ENCODE results near the gene DUSP16. TPM values are rescaled to one million over a fixed set of nuclear protein-coding genes. Genes with fewer than 3 reads are reported as not detected.

Gene DUSP16
- total RNA-seq, 1 experiment from 2014 or later, result 10.6 TPM

GRCh38 chr12:12498210-12498609 is 64.5 kb downstream of the DUSP16 start:
- Histone ChIP-seq H3K27ac (ENCODE audit: low read depth, low read length, poor library complexity, severe bottlenecking) (no peak overlapping the region), H3K4me3 (ENCODE audit: low read depth, low read length, poor library complexity, severe bottlenecking) (no peak overlapping the region), H3K4me1 (ENCODE audit: insufficient read depth, low read length, poor library complexity, severe bottlenecking) (no peaks in the 10 kb centered on the region), H3K36me3 (ENCODE audit: insufficient read depth, low read length, poor library complexity, severe bottlenecking) (no peaks in the 10 kb centered on the region), H3K9me3 (ENCODE audit: low read depth, low read length, poor library complexity, severe bottlenecking) (no peaks in the 10 kb centered on the region), H3K27me3 (replicated peaks; ENCODE audit: insufficient read depth, low read depth, low read length, poor library complexity) (no peaks in the 10 kb centered on the region)
- CTCF ChIA-PET, result no interaction called here
- no TSS peak for BruUV-seq (replicated peaks)
- TF ChIP-seq EZH2 (IDR thresholded peaks at IDR 0.05; ENCODE audit: borderline replicate concordance, low read depth, low read length, poor library complexity, severe bottlenecking) (no peak), CTCF (conservative IDR thresholded peaks at IDR 0.05; ENCODE audit: low read depth, low read length) (no peak)
- DNase-seq (ENCODE audit: low spot score), result no peak
- intact Hi-C loops (cut with micrococcal nuclease; ENCODE audit: unreplicated experiment), result no loop called here
- POLR2A ChIA-PET (ENCODE audit: low non-redundant PET), result no interaction called here

GRCh38 chr12:12495536-12495935 is 67.1 kb downstream of the DUSP16 start:
- ChIA-PET CTCF (no interaction called here), POLR2A (ENCODE audit: low non-redundant PET) (interaction anchor here (0.6 kb wide), 1 partner anchor 16 kb away, joined by 3 read pairs; no protein-coding TSS in a partner anchor)
- H3K27ac ChIP-seq (ENCODE audit: low read depth, low read length, poor library complexity, severe bottlenecking), result no peak overlapping the region
- no peak overlapping the region for H3K4me3 ChIP-seq (ENCODE audit: low read depth, low read length, poor library complexity, severe bottlenecking)
- H3K9me3 ChIP-seq (ENCODE audit: low read depth, low read length, poor library complexity, severe bottlenecking), result no peaks in the 10 kb centered on the region
- no peaks in the 10 kb centered on the region for H3K36me3 ChIP-seq (ENCODE audit: insufficient read depth, low read length, poor library complexity, severe bottlenecking)
- no peaks in the 10 kb centered on the region for H3K4me1 ChIP-seq (ENCODE audit: insufficient read depth, low read length, poor library complexity, severe bottlenecking)
- H3K27me3 ChIP-seq (replicated peaks; ENCODE audit: insufficient read depth, low read depth, low read length, poor library complexity), result no peaks in the 10 kb centered on the region
- no peak for DNase-seq (ENCODE audit: low spot score)
- no peak for TF ChIP-seq EZH2 (IDR thresholded peaks at IDR 0.05; ENCODE audit: borderline replicate concordance, low read depth, low read length, poor library complexity, severe bottlenecking)
- TF ChIP-seq CTCF (conservative IDR thresholded peaks at IDR 0.05; ENCODE audit: low read depth, low read length), result no peak
- intact Hi-C loops (cut with micrococcal nuclease; ENCODE audit: unreplicated experiment), result no loop called here
- BruUV-seq (replicated peaks), result no TSS peak

GRCh38 chr12:12492547-12492946 is 70.1 kb downstream of the DUSP16 start:
- Histone ChIP-seq H3K27ac (ENCODE audit: low read depth, low read length, poor library complexity, severe bottlenecking) (no peak overlapping the region), H3K27me3 (replicated peaks; ENCODE audit: insufficient read depth, low read depth, low read length, poor library complexity) (no peaks in the 10 kb centered on the region), H3K36me3 (ENCODE audit: insufficient read depth, low read length, poor library complexity, severe bottlenecking) (no peaks in the 10 kb centered on the region), H3K9me3 (ENCODE audit: low read depth, low read length, poor library complexity, severe bottlenecking) (no peaks in the 10 kb centered on the region), H3K4me1 (ENCODE audit: insufficient read depth, low read length, poor library complexity, severe bottlenecking) (no peaks in the 10 kb centered on the region), H3K4me3 (ENCODE audit: low read depth, low read length, poor library complexity, severe bottlenecking) (no peak overlapping the region)
- ChIA-PET CTCF (no interaction called here), POLR2A (ENCODE audit: low non-redundant PET) (no interaction called here)
- DNase-seq (ENCODE audit: low spot score), result no peak
- no peak for TF ChIP-seq EZH2 (IDR thresholded peaks at IDR 0.05; ENCODE audit: borderline replicate concordance, low read depth, low read length, poor library complexity, severe bottlenecking)
- TF ChIP-seq CTCF (conservative IDR thresholded peaks at IDR 0.05; ENCODE audit: low read depth, low read length), result no peak
- intact Hi-C loops (cut with micrococcal nuclease; ENCODE audit: unreplicated experiment), result no loop called here
- no TSS peak for BruUV-seq (replicated peaks)
